COR-L47 (cell line): Measurements from ENCODE around the gene SPOCK3.
"Not testable (repeated sequence)": the region's sequence is repeated elsewhere in the genome, so short reads cannot be mapped to it uniquely, and the experiment has no call there.

Source experiments
- DNase-seq: peaks from one replicate; lab custom pipeline; 2025; lab: John Stamatoyannopoulos, UW

Gene SPOCK3

DNA sequence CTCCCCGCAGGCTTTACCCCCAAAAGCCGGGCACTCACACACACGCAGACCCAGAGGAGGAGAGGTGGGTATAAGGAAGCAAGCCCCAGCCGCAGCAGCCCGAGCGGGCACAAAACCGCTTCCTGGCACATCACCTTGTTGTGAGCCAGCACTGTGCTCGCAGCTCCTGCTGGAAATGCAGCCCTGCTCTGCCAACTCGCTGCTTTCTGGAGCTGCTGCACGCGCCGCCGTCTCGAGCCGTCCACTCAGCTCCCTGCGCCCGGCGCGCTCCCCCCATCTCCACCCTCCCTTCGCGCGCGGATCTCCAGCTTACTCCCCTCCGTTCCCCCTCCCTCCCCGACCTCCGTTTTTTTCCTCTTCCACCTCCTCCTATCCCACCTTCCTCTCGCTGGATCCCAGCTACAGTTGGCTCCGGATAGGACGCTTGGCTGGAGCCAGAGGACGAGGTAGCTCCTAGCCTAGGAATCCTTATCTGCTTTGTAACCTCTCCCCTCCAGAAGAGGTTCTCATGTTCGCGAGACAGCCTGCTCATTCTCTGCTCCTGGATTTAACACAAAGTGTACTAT lies at the start of gene SPOCK3:
TSS of gene SPOCK3 (minus strand) at position 179 of the 566 bp plus-strand sequence.
- DNase-seq, result peak; percentile 48

DNA sequence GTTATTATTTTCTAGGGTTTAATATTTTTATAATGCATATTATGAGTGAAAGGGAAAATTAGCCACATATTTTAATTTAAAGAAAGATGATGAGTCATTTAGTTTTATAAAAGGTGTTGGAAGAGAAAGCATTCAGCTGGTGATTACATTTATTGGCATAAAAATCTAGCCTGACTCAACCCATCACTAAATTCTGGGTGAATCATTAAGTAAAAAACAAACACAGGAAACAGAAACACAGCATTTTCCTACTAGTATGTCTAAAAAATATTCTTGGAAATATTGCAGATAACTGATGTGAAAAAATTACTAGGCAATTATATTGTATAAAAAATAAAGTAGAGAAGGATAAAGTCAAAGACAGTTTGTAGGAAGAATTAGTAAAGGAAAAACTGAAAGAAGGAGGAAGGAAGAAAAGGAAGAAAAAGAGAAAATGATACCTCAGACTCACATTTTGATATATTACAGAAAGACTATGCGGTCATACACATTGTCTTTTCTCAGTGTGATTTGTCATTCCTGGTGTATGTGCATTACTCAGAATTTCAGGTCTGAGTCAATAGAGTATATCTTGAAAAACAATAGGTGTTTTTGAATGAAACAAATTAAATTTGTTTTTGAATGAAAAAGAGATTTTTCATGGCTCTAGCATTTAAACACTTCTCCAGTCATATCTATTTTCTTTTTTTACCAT lies 48.0 kb upstream of the SPOCK3 start:
- no peak for DNase-seq

DNA sequence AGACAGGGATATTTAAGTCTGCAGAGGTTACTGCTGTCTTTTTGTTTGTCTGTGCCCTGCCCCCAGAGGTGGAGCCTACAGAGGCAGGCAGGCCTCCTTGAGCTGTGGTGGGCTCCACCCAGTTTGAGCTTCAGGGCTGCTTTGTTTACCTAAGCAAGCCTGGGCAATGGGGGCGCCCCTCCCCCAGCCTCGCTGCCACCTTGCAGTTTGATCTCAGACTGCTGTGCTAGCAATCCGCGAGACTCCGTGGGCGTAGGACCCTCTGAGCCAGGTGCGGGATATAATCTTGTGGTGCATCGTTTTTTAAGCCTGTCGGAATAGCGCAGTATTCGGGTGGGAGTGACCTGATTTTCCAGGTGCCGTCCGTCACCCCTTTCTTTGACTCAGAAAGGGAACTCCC lies 47.3 kb upstream of the SPOCK3 start:
- DNase-seq, result not testable (repeated sequence)

DNA sequence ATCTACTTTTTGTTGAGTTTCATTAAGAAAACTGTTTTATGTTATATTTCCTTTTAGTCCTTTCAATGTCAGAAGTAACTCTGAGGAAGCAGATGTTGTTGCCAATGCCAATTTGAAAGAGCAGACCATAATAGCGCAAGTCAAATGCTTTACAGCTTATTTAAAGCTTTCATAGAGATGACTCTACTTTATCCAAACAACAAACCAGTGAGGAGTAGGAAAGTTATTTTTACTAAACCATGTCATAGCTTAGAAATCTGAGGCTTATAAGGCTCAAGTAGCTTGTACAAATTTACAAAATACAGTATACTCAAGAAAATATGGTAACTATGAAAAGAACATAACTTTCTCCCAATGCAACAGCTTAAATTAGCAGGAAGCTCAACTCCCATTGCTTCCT lies 40.1 kb upstream of the SPOCK3 start:
- no peak for DNase-seq

DNA sequence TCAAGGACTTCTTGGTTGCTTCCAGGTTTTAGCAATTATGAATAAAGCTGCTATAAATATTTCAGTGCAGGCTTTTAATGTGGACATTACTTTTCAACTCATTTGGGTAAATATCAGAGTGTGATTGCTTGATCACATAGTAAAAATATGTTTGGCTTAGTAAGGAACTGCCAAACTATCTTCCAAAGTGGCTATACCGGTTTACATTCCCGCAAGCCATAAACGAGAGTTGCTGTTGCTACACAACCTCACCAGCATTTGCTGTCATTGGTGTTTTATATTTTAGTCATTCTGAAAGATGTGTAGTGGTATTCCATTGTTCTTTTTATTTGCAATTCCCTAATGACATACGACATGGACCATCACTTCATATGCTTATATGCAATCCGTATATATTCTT lies 30.9 kb upstream of the SPOCK3 start:
- DNase-seq, result no peak

DNA sequence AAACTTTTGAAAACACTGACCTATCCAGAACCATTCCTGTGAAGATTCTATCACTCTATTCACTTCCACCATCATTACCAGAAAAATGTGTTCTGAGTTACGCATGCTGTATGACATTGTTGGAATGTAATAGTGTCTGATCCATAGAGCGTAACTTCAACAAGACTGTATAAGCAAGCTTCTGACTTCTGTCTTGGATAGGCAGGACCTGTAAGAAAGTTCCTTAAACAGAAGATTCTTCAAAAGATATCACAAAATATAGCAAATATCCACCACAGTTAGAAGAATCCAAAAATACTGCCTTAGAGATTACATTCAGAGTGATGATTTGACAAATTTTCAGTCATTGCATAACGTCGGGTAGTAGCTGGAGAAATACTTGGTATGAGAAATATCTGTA lies 14.0 kb upstream of the SPOCK3 start:
- no peak for DNase-seq

DNA sequence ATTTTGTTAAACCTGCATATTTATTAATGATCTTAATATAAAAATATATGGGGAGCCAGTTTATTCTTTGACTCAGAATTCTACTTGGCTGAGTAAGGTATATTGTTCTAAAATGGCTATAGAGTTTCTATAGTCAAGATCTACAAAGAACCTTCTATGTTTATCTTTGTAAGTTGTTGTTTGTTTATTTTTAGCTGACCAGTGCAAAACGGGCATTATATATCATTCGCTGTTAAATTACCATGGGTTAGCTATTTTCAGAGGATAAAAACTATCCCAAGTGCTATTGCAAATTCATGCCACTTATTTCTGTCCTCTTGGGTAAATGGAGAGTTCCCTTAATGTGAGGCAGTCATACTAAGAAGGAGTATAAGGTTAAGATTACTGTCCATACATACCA lies 5.3 kb upstream of the SPOCK3 start:
- DNase-seq, result no peak

DNA sequence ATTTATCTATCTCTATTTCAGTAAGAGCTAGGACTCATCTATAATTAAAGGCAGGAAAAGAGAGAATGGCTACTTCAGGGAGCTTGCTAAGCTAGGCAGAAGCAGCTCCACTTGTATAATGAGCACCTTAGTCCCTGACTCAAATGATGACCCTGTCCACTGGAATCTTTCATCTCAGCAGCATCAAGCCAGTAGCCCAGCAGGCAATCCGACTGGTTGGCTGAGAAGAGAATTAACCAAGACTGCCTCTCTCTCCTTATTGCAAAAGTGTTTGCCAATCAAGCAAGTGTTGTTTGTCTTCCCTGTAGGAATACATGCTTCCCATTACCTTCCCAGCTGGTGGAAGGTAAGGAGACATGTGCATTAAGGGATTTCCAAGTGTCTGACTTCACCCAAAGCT lies 3.9 kb upstream of the SPOCK3 start:
- peak; percentile 6 for DNase-seq

DNA sequence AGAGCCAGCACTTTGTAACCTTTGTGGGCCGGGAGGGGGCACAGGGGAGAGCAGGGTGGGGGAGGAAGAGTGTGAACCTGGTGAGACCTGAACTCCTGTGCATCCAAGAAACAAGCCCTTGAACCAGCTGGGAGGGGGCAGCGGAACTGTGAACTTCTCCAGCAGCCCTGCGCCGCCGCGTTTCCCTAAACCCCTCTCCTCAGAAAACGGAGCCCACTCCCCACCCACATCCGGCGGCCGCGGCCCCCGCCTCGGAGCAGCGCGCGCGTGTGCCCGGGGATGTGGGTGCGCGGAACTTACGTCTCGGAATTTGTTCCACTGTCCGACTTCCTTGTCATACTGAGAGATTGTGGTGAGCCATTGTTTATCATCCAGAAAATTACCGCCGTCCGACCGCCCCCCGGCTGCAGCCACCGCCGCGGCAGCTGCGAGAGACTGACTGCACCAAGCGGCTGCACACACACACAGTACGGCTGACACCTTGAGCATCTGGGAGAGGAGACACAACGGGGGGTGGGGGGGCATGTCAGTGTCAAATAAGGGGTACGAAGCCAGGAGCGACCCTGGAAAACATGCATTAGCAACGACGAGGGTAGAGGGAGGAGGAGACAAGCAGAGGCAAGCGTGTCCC lies 494 bp downstream of the SPOCK3 start:
- DNase-seq, result peak; percentile 21

DNA sequence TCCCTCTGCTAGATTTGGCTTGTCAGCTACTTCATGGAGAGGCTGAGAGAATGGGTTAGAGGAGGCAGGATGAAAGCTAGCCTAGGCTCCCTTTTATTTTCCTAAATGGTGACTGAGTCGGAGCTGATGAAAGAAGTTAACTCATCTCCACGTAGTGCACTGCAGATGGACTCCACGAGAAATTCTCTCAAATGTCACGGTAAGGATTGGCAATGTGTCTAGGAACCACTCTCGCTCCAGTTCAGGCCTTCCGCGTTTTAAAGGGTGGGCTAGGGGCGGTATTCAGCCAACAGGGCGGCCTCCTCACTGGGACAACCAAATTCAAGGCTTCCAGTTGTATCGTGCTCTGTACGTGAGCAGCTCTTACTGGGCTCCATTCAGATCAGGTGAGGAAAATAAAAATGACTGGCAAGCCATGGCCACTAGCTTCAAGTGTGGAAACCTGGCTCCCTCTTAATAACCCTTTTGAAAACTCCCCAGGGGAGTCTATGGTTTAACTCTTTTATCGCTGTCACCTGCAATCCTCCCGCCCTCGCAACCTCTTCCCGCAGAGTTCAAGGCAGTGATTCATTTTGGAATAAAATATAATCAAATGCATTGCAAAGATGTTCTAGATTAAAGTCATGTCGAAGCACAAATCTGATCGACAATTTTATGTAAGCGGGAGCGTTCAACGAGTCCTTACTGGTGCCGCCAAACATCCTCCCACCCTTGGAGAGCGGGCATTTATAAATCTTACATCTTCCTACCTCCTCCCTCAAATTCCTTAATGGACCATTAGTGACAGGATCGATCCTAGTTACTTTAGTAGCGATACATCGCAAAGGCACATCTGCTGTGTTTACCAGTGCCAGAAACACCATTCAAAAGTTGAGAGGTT lies 1.2 kb downstream of the SPOCK3 start:
- no peak for DNase-seq

DNA sequence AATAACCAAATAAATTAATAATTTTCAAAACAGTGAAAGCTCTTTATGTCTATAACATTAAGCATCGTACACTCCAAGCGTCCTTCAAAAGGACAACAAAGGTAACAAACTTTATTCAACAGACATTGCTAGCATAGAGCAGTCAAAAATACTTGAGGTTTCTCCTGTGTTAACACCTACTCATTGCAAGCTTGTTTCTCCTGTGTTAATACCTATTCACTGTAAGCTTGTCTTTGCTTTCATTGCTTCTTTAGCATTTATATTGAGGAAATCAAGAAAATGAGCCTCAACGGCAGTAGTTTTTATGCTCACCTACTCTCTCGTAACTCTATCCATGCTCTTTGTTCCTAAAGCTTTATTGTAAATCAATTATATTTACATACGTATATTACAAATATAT lies 3.5 kb downstream of the SPOCK3 start:
- no peak for DNase-seq

DNA sequence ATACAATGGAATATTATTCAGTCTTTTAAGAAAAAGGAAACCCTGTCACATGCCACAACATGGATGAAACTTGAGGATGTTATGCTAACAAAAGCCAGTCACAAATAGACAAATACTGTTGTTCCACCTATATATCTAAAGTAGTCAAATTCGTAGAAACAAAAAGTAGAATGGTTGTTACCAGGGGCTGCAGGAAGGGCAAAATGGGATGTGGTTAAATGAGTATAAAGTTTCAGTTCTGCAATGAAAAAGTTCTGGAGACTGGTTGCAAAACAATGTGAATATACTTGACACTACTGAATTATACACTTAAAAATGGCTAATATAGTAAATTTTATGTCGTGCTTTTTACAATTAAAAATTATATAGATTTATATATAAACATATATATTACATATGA lies 12.2 kb downstream of the SPOCK3 start:
- no peak for DNase-seq

DNA sequence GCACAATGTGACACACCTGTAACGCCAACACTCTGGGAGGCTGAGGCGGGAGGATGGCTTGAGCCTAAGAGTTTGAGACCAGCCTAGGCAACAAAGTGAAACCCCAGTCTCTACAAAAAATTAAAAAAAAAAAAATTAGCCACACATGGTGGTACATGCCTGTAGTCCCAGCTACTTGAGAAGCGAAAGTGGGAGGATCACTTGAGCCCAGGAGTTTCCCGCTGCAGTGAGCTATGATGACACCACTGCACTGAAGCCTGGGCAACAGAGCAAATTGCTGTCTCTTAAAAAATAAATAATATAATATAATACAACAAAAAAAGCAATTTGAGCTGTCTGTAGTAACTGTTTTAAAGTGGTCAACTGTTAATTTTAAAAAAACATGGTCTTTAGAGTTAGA lies 13.2 kb downstream of the SPOCK3 start:
- no peak for DNase-seq

DNA sequence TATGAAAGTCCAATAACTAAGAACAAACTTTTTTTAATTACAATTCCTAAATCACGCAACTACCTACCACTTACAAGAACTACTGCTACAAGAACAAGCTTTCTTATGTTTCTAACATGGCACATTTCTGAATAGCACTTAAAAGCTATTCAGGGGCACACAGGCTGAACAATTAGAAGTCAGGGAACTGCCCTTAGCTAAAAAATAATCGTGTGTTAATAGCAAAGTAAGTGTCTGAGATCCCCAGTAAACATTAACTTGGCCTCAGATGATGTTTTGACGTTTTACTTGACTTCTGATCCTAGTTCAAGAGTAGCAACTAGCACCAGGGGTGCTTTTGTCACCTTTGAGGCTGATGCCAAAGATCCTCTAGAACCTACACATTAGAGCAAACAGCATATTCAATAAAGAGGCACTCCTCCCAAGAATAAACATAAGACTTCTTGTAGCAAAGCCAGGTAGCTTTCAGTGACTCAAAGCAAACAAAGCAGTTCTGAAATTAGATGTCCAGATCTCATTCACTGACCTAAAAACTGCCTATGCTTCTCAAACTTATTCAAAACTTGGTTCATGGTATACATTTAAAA lies 16.2 kb downstream of the SPOCK3 start:
- DNase-seq, result peak; percentile 31

DNA sequence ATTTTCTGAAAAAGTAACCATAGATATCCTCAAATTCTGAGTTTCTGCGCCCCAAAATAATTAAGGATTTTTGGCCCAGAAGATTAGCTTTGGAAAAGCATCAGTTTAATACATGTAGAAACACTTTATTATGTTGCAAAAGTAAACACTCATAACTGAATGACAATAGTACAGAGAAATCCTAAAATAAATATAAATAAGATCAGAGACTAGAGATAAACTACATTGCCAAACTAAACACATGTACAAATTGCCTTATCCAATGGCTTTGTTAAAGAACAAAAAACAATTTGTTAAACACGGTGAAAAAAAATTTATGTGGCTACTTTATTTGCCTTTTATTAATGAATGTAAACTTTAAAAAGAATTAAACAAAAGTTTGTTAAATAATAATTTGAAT lies 17.5 kb downstream of the SPOCK3 start:
- DNase-seq, result no peak

DNA sequence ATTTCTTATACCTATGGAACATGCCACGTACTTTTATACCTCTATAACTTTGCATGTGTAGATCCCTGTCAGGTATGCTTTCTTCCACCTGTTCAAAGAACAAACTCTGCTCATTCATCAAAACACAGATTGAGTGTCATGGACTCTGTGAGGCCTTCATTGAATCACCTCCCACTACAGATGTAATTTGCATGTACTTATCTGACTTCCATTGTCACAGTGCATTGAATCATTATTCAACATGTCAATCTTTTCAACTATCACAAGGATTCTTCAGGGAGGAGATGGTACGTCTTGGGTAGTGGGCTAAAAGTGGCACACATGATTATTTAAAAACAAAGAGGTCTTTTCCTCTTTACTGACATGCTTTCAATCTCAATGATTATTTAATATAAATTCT lies 24.1 kb downstream of the SPOCK3 start:
- no peak for DNase-seq

DNA sequence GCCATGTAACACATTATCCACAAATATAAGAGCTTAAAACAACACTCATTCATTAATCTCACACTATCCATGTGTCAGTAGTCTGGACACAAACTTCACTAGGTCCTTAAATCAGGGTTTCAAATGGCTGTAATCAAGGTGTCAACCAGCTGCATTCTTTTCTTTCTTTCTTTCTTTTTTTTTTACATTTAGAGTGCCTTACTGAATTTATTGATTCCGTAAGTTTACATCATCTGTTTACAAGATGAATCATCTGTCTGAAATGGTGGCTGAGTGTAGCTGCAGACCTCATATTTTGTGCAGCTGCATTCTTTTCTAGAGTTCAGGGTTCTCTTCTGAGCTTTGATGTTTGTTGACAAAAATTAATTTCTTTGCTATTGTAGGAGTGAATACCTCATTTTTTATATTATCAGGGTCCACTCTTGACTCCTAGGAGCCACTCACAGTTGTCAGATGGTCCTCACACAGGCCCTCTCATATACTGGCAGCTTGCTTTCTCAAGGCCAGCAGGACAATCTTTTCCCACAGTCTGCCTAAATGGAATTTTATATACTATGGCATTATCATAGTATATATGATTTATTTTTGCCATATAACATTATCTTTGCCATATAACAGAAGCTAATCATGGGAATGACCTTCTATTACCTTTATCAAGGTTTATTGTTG lies 37.8 kb downstream of the SPOCK3 start:
- no peak for DNase-seq

DNA sequence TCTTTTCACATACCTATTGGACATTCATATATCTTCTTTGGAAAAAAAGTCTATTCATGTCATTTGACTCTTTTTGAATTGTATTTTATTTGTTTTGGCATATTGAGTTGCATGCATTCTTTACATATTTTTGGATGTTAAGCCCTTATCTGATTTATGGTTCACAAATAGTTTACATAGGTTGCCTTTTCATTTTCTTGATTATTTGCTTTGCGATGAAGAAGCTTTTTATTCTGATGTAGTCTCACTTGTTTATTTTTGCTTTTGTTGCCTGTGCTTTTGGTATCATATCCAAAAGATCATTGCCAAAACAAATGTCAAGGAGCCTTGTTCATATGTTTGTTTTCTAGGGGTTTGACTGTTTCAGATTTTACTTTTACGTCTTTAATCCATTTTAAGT lies 43.9 kb downstream of the SPOCK3 start:
- DNase-seq, result no peak

DNA sequence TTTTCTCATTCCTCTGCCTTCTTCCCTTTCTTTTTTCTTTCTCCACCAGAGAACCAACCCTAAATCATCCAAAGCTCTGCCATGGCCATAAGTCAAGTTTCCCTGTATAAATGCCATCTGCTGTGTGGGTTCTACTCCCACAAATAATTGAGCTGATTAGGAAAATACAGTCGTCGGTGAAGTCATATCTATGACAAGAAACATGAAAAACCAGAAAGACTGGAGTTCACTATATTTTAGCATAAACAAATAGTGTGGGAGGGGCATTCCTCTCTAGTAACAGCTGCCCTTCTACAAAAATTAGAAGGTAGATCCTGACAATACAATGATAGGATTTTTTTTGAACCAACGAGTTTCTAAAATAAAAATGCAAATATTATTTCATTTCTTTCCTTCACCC lies 48.8 kb downstream of the SPOCK3 start:
- DNase-seq, result no peak

DNA sequence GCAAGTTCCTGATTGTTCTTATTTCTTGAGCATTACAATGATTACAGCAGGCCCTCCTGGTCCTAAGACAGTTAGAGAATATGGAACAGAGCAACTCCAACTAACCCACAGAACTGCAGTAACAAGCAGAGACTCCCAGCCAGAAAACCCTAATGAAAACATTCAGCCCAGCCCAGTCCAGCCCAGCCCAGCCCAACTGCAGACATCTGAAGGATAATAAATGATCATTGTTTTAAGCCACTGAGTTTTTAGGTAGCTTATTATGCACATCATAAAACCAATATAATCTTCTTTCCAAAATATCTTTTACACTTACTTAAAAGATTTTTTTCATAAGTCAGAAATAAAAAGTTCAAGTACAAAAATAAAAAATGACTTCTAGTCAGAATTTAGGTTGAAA lies 51.3 kb downstream of the SPOCK3 start:
- no peak for DNase-seq

DNA sequence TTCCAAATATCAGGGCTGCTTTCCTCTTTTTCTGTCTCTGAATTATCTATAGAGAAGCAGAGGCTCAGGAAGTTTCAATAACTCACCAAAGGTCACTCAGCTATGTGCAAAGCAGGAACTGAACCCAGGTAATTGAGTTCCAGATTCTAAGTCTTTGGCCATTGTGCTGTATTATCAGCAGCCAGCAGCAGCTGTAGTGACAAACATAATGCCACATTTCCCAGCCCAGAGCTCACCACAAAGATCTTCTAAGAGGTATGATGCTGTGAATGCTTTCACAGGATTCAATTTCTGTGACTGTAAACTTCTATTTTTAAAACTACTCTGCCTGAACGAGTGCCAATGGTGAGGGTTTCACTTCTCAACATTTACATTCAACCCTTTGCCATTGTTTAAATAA lies 56.4 kb downstream of the SPOCK3 start:
- no peak for DNase-seq
